CD14-positive monocyte (primary cell): ENCODE data around the gene C1QTNF5. TPM values are rescaled to one million over a fixed set of nuclear protein-coding genes. Genes with fewer than 3 reads are reported as not detected.
A peak's percentile ranks its signal among the peaks of the same experiment; 100 is the strongest.

Experiments
- DNase-seq, 3 donors: peaks; one replicate each; pipeline ENCODE4 v3.0.0-alpha.2; 2011 to 2022
- H2AFZ ChIP-seq: 2 replicates; pipeline ENCODE4 v1.6.0; 2012; ENCODE audit warnings: mild to moderate bottlenecking, low read depth, low read length, inconsistent platforms; ENCODE audit not compliant: insufficient read depth, poor library complexity, severe bottlenecking
- H3K27ac ChIP-seq, 2 donors: 1 replicate in 1 of 2; 2 replicates in 1 of 2; pipeline ENCODE4 v1.5.1; 2012 to 2013; ENCODE audit warnings: low read length in 2 of 2, control low read depth in 1 of 2, inconsistent platforms in 1 of 2, low read depth in 1 of 2, mild to moderate bottlenecking in 1 of 2
- H3K27me3 ChIP-seq, 2 donors: one replicate each; pipeline versions ENCODE4 v1.6.0 to v1.6.1; 2011 to 2013; ENCODE audit warnings: low read length in 2 of 2; ENCODE audit not compliant: control insufficient read depth in 2 of 2, insufficient read depth in 2 of 2
- H3K36me3 ChIP-seq, 2 donors: replicated peaks in 1 of 2; 1 replicate in 1 of 2; 2 replicates in 1 of 2; pipeline versions ENCODE4 v1.5.1 to v1.6.1; 2012 to 2013; ENCODE audit warnings: low read length in 2 of 2, control low read depth in 1 of 2, inconsistent platforms in 1 of 2, mild to moderate bottlenecking in 1 of 2; ENCODE audit not compliant: insufficient read depth in 2 of 2, control insufficient read depth in 1 of 2
- H3K4me1 ChIP-seq, 2 donors: 1 replicate in 1 of 2; 2 replicates in 1 of 2; pipeline versions ENCODE4 v1.5.1 to v1.6.1; 2012 to 2013; ENCODE audit warnings: low read length in 2 of 2, control low read depth in 1 of 2, inconsistent platforms in 1 of 2, mild to moderate bottlenecking in 1 of 2, moderate library complexity in 1 of 2; ENCODE audit not compliant: insufficient read depth in 2 of 2, control insufficient read depth in 1 of 2
- H3K4me2 ChIP-seq: replicated peaks from 2 replicates; pipeline ENCODE3; 2012; ENCODE audit warnings: low read length, moderate library complexity, mild to moderate bottlenecking; ENCODE audit not compliant: poor library complexity, severe bottlenecking; ENCODE audit errors: extremely low read depth
- H3K4me3 ChIP-seq, 3 experiments: fragments of 200-600 bp in 1 of 3; sonication (generic) in 1 of 3; replicated peaks in 1 of 3; 1 replicate in 2 of 3; 2 replicates in 1 of 3; pipeline ENCODE4 v1.5.1; 2011 to 2013; ENCODE audit warnings: low read length in 3 of 3, mild to moderate bottlenecking in 3 of 3, control low read depth in 2 of 3, low read depth in 2 of 3, inconsistent platforms in 1 of 3, moderate library complexity in 1 of 3
- H3K79me2 ChIP-seq: 2 replicates; pipeline ENCODE4 v1.6.0; 2012; ENCODE audit warnings: mild to moderate bottlenecking, control low read depth, inconsistent platforms, low read length, moderate library complexity; ENCODE audit not compliant: insufficient read depth
- H3K9ac ChIP-seq: 2 replicates; pipeline ENCODE4 v1.6.0; 2017; ENCODE audit warnings: low read length, mild to moderate bottlenecking; ENCODE audit not compliant: insufficient read depth, poor library complexity, severe bottlenecking
- H3K9me3 ChIP-seq, 2 donors: replicated peaks in 1 of 2; 1 replicate in 1 of 2; 2 replicates in 1 of 2; pipeline versions ENCODE4 v1.5.1 to v1.6.1; 2012 to 2013; ENCODE audit warnings: low read length in 2 of 2, control low read depth in 1 of 2; ENCODE audit not compliant: control insufficient read depth in 1 of 2, insufficient read depth in 1 of 2
- H4K20me1 ChIP-seq: 2 replicates; pipeline ENCODE4 v1.6.0; 2012; ENCODE audit warnings: mild to moderate bottlenecking, low read length, control low read depth, moderate library complexity; ENCODE audit not compliant: insufficient read depth
- H3K27ac Mint-ChIP-seq, 7 donors: one replicate each; pipeline ENCODE4 v1.8.0; 2020; ENCODE audit warnings: mild to moderate bottlenecking in 7 of 7, mixed read lengths in 7 of 7, moderate library complexity in 6 of 7, inconsistent platforms in 2 of 7
- H3K27me3 Mint-ChIP-seq, 3 donors: one replicate each; pipeline ENCODE4 v1.8.0; 2021 to 2022; ENCODE audit warnings: low read depth in 3 of 3, mild to moderate bottlenecking in 3 of 3, mixed read lengths in 3 of 3, moderate library complexity in 3 of 3, inconsistent platforms in 1 of 3
- H3K36me3 Mint-ChIP-seq, 2 donors: one replicate each; pipeline ENCODE4 v1.8.0; 2020; ENCODE audit warnings: mixed read lengths in 2 of 2, inconsistent platforms in 1 of 2, mild to moderate bottlenecking in 1 of 2
- H3K4me1 Mint-ChIP-seq: one replicate; pipeline ENCODE4 v1.8.0; 2020; ENCODE audit warnings: mild to moderate bottlenecking, mixed read lengths
- H3K4me3 Mint-ChIP-seq, 2 donors: one replicate each; pipeline ENCODE4 v1.8.0; 2020; ENCODE audit warnings: mild to moderate bottlenecking in 2 of 2, mixed read lengths in 2 of 2, moderate library complexity in 1 of 2
- H3K9me3 Mint-ChIP-seq, 7 donors: one replicate each; pipeline ENCODE4 v1.8.0; 2020 to 2022; ENCODE audit warnings: mixed read lengths in 7 of 7, mild to moderate bottlenecking in 6 of 7, moderate library complexity in 6 of 7, inconsistent platforms in 2 of 7
- WGBS: methylation state at CpG from one replicate; pipeline ENCODE4 v1.1.5; 2013; ENCODE audit warnings: missing lambda C conversion rate; ENCODE audit not compliant: insufficient coverage; 5-methylcytosine and 5-hydroxymethylcytosine counted together
- intact Hi-C, 2 donors: fragments of 100-400 bp; cut with micrococcal nuclease; formaldehyde crosslinking; loops; one replicate each; pipeline versions ENCODE4 v1.15.0 to v1.15.1; 2023
- polyA plus RNA-seq, 3 donors: library from polyadenylated mRNA; depleted of rRNA in 1 of 3; unstranded in 2 of 3; stranded (reverse) in 1 of 3; fragments of 300-500 nt in 2 of 3; fragments of >200 nt in 1 of 3; fragmentation: Illumina TruSeq in 2 of 3; gene quantifications; 1 replicate in 2 of 3; 2 replicates in 1 of 3; pipeline ENCODE4 v1.2.3, GENCODE V29; 2012 to 2021
- TF ChIP-seq, protein P1 (sequence below): fragments of 200-600 bp; IDR thresholded peaks from one replicate; pipeline ENCODE4 v1.8.0; 2022; ENCODE audit warnings: antibody characterized with exemption, mild to moderate bottlenecking

Gene C1QTNF5
- polyA plus RNA-seq, 3 donors: not detected

DNA sequence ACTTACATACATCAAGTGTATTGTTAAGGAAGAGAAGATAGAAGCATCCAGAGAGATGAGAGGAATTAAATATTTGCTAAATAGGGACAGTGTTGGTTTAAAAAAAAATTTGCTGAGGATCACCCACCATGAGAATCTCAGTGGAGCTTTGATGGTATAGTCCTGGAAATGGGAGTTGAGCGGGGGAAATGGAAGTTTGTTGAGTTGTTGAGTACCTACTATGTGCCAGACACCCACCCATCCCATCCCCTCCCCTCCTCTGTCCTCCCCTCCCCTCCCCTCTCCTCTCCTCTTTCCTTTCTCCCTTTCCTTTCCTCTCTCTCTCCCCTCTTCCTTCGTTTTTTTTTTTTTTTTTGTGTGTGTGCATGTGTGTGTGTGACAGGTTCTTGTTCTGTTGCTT is 10.5 kb upstream of the C1QTNF5 start:
- Mint-ChIP-seq H3K4me1 (peaks cover 2% of the 10 kb centered on the region), H3K27ac (no peak overlapping the region), H3K9me3 (peaks cover 0 to 2% (median 0%) of the 10 kb centered on the region in 7 donors), H3K4me3 (peak overlapping the region in 1 of 2 donors; percentile 56), H3K36me3 (no peaks in the 10 kb centered on the region), H3K27me3 (peaks cover 30 to 51% (median 30%) of the 10 kb centered on the region in 3 donors)
- no peaks in the 10 kb centered on the region for H3K36me3 ChIP-seq
- H3K27me3 ChIP-seq: peaks cover 8 to 26% of the 10 kb centered on the region in 2 donors
- H3K4me2 ChIP-seq: no peak overlapping the region
- TF ChIP-seq, protein P1, sequence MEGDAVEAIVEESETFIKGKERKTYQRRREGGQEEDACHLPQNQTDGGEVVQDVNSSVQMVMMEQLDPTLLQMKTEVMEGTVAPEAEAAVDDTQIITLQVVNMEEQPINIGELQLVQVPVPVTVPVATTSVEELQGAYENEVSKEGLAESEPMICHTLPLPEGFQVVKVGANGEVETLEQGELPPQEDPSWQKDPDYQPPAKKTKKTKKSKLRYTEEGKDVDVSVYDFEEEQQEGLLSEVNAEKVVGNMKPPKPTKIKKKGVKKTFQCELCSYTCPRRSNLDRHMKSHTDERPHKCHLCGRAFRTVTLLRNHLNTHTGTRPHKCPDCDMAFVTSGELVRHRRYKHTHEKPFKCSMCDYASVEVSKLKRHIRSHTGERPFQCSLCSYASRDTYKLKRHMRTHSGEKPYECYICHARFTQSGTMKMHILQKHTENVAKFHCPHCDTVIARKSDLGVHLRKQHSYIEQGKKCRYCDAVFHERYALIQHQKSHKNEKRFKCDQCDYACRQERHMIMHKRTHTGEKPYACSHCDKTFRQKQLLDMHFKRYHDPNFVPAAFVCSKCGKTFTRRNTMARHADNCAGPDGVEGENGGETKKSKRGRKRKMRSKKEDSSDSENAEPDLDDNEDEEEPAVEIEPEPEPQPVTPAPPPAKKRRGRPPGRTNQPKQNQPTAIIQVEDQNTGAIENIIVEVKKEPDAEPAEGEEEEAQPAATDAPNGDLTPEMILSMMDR: no peak
- no peak overlapping the region for H3K4me3 ChIP-seq
- no peaks in the 10 kb centered on the region for H4K20me1 ChIP-seq
- no peaks in the 10 kb centered on the region for H3K79me2 ChIP-seq
- intact Hi-C loops: no loop called here
- H3K4me1 ChIP-seq: peaks cover 0 to under 1% of the 10 kb centered on the region in 2 donors
- no peak for DNase-seq
- no peaks in the 10 kb centered on the region for H3K9me3 ChIP-seq
- H3K27ac ChIP-seq: no peak overlapping the region
- H2AFZ ChIP-seq: no peak overlapping the region
- WGBS: no CpG with 5 or more reads among the region's 2 CpGs
- no peak overlapping the region for H3K9ac ChIP-seq

DNA sequence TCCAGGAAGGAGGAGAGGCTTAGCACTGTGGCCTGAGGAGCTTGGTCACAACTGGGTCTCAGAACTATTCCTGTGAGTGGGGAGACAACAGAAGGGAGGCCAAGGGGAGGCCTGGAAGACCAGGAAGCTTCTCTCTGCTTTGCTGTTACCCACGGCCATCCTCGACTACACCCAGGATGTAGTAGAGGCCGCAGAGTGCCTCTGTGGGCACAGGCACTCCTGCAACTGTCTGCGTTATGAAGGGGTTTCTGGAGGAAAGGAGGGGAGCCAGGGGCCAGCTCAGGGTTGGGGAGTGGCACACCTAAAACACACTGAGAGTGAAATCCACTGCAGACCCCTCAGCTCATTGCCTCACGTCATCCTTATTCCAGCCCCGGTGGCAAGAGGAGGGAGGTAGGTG is 9.6 kb upstream of the C1QTNF5 start:
- Histone ChIP-seq H3K9me3 (no peaks in the 10 kb centered on the region), H3K4me1 (no peaks in the 10 kb centered on the region), H3K27me3 (peaks cover 2 to 17% of the 10 kb centered on the region in 2 donors), H3K4me3 (no peak overlapping the region), H3K27ac (no peak overlapping the region), H2AFZ (no peak overlapping the region), H3K36me3 (no peaks in the 10 kb centered on the region), H3K79me2 (no peaks in the 10 kb centered on the region), H3K4me2 (no peak overlapping the region), H3K9ac (no peak overlapping the region), H4K20me1 (no peaks in the 10 kb centered on the region)
- no peak overlapping the region for H3K27ac Mint-ChIP-seq
- H3K36me3 Mint-ChIP-seq: no peaks in the 10 kb centered on the region
- H3K9me3 Mint-ChIP-seq: no peaks in the 10 kb centered on the region
- intact Hi-C loops: no loop called here
- peaks cover 22 to 44% (median 24%) of the 10 kb centered on the region in 3 donors for H3K27me3 Mint-ChIP-seq
- DNase-seq: no peak
- H3K4me1 Mint-ChIP-seq: no peaks in the 10 kb centered on the region
- TF ChIP-seq, protein P1: no peak
- 45% methylated on average over 2 of the region's 6 CpGs for WGBS
- no peak overlapping the region for H3K4me3 Mint-ChIP-seq
